HUES6 (cell line): ENCODE data around the gene CAPS.
A peak's percentile ranks its signal among the peaks of the same experiment; 100 is the strongest.

Experiments used
- H3K27ac ChIP-seq: 2 replicates; pipeline ENCODE4 v1.7.0; 2013; ENCODE audit warnings: low read depth, mild to moderate bottlenecking, low read length, inconsistent platforms
- H3K27me3 ChIP-seq: 2 replicates; pipeline ENCODE4 v1.6.1; 2013; ENCODE audit warnings: low read length; ENCODE audit not compliant: control insufficient read depth, insufficient read depth
- H3K36me3 ChIP-seq: 2 replicates; pipeline ENCODE4 v1.6.1; 2013; ENCODE audit warnings: low read length; ENCODE audit not compliant: control insufficient read depth, insufficient read depth
- H3K4me1 ChIP-seq: 2 replicates; pipeline ENCODE4 v1.6.1; 2013; ENCODE audit warnings: low read length; ENCODE audit not compliant: control insufficient read depth, insufficient read depth
- H3K4me3 ChIP-seq: 2 replicates; pipeline ENCODE4 v1.5.1; 2013; ENCODE audit warnings: low read depth, low read length
- H3K9ac ChIP-seq: one replicate; pipeline ENCODE4 v1.6.1; 2013; ENCODE audit warnings: mild to moderate bottlenecking, low read length
- H3K9me3 ChIP-seq: 2 replicates; pipeline ENCODE4 v1.6.1; 2013; ENCODE audit warnings: low read depth, low read length; ENCODE audit not compliant: control insufficient read depth, insufficient read depth

CAPS gene

DNA sequence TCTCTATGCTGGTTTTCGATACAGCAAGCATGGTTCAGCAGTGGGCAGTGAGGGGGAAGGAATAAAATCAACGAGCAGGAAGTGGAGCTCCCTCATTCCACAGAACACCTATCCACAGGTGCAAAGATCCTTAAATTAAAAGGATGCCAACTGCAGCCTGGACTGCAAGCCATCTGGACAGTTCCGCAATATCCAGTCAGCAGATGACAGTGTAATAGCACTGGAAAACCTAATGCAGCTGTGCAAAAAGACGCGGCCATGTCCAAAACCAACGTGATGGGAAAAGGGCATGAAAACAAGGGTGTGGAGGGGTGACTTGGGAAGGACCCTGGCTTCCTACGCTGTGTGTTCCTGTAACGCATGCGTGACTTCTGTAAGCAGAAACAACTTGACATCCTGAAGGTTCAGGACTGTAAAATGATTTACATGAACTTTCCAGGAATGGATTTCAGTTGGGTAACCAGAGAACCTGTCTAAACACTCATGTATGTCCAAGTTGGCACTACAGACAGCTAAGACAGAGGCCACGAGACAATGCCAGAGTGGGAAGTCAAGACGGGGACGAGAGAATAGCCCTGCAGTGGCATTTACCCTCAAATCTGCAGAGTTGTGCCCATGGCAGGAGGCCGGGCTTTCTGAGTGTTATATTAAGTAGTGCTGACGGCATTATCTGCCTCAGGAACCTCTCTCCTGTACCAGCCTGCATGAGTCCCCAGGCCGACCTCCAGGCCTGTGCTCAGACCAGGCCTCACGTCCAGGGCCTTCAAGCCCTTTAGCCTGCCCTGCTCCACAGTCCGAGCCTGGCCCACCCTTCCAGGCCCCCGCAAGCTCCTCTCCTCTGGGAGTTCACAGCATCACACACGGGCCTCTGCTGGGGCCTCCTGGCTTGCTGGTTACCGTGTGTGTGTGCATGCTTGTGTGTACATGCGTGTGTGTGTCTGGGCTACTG lies 26.5 kb downstream of the CAPS start:
- Histone ChIP-seq H3K4me3 (no peak overlapping the region), H3K4me1 (peaks cover 13% of the 10 kb centered on the region; the same call in 1 of the 2 replicates), H3K9ac (no peak overlapping the region), H3K36me3 (peaks cover 57% of the 10 kb centered on the region), H3K27me3 (no peaks in the 10 kb centered on the region), H3K27ac (no peak overlapping the region), H3K9me3 (no peaks in the 10 kb centered on the region)

DNA sequence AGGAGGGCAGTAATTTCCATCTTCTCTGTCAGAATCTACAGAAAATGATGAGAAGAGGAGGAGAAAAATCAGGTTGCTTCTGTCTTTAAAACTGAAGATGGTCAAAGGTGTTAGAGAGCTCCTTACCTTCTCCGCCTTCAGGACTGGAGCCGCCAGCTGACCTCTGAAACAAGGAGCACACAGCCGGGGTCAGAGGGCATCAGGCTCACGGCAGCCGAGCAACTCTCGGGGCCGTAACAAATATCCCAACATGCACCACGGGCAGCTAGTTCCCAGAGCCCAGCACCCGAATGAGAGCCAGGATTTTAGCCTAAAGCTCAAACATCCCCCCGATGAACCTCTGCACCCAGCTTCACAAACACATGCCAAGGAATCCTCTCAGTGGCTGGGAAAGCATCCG lies 27.6 kb downstream of the CAPS start:
- no peak overlapping the region for H3K9ac ChIP-seq

DNA sequence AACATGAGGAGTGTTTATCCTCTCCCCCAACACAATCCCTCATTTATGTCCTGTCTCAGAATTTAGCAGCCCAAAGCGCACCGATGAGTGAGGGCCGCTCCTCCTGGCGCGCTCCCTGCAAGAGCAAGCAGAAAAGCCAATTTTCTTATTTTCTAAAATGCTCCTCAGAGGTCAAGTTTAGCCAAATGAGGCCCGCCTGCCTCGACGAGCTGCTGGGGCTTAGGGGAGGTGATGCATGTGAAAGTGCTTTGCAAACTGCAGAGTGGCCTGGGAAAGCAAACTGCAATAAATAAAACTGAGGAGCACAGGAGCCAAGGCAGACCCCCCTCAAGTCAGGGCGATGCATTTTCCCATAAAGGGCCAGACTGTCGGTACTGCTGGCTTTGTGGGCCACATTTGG lies 29.0 kb downstream of the CAPS start:
- no peak overlapping the region for H3K27ac ChIP-seq
- H3K4me3 ChIP-seq: no peak overlapping the region
- no peaks in the 10 kb centered on the region for H3K9me3 ChIP-seq
- H3K4me1 ChIP-seq: peaks cover 17% of the 10 kb centered on the region
- H3K27me3 ChIP-seq: no peaks in the 10 kb centered on the region
- H3K36me3 ChIP-seq: peaks cover 39% of the 10 kb centered on the region
- no peak overlapping the region for H3K9ac ChIP-seq

More for the DNA sequence above, 27.6 kb downstream of the CAPS start:
- Histone ChIP-seq H3K27ac (no peak overlapping the region), H3K27me3 (no peaks in the 10 kb centered on the region), H3K4me1 (peaks cover 13% of the 10 kb centered on the region; the same call in 1 of the 2 replicates), H3K4me3 (no peak overlapping the region), H3K36me3 (peaks cover 51% of the 10 kb centered on the region), H3K9me3 (no peaks in the 10 kb centered on the region)

DNA sequence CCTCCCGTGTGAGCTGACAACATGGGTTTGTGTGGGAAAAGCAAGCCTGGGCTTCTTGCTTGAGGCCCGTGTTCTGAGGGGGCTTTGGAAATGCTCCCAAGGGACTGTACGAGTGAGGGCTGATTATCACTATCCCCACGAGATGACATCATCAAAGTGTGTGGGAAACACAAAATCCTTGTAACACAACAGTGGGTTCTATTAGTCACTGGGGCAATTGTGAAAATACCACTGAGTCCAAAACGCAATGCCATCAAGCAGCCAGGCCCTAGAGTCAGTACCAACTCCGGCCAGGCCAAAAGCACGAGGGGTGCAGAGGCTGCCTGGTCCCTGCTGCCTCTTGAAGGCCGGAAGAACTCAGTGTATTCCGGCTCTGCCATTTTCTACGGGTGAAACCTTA lies 29.6 kb downstream of the CAPS start:
- Histone ChIP-seq H3K4me3 (no peak overlapping the region), H3K9ac (peak overlapping the region; percentile 3), H3K9me3 (no peaks in the 10 kb centered on the region), H3K4me1 (peaks cover 19% of the 10 kb centered on the region), H3K27ac (no peak overlapping the region), H3K27me3 (no peaks in the 10 kb centered on the region), H3K36me3 (peaks cover 38% of the 10 kb centered on the region)

DNA sequence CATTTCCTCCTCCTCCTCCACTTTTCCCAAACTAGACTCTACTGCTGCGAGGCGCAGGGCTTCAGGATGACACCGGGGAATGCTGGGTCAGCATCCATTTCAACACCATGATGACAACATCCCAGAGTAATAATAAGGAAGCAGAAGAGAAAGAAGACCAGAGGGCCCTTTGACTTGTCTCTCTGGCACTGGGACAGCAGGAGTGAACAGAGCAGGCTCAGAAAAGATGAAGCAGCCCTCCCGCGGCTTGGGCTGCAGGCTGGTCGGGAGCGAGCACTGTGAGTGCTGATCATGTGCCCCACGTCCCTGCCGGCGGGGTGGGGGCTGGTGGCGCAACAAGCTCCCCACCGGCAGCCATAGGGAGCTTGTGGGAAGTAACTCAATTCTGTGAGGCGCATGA lies 33.4 kb downstream of the CAPS start:
- H3K4me1 ChIP-seq: peaks cover 56% of the 10 kb centered on the region

DNA sequence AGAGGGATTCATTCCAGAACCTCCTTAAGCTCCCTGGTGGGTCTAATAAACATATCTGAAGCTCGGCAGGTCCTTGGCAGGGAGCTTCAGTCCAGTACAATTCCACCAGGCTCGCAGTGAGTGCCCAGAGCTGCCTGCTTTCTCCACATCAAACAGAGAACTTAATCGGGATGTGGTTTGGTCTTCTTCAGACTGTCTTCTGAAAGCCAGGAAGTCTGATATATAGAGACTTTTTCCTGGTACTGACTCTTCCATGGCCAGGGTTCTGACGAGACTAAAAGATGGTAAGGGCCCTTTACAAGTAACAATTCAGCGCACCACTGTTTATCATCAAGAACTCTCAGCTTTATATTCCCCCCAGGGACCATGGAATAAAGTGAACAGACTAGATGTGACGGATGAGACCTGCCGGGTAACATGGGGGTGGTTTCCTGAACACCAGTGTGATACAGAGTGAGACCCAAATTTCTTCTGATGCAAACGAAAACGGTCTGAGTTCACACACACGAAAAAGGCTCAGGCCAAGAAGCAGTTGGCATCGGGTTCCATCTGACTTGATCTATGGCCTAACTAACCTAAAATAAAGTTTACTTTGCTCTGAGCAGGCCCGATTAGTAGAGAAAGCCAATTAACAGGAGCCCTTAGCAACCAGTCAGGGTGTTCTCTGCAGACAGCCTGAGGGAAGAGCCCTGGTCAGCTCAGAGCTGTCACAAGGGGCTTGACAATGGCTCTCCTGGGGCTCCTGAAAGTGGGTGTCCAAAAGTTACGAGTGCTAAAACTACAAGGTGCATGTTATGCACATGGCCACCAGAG lies 34.9 kb downstream of the CAPS start:
- no peak overlapping the region for H3K27ac ChIP-seq
- H3K9me3 ChIP-seq: no peaks in the 10 kb centered on the region
- H3K4me3 ChIP-seq: no peak overlapping the region
- no peak overlapping the region for H3K9ac ChIP-seq
- H3K27me3 ChIP-seq: no peaks in the 10 kb centered on the region
- peaks cover 11% of the 10 kb centered on the region for H3K36me3 ChIP-seq
- peaks cover 58% of the 10 kb centered on the region for H3K4me1 ChIP-seq

More for the DNA sequence above, 33.4 kb downstream of the CAPS start:
- no peak overlapping the region for H3K27ac ChIP-seq
- H3K36me3 ChIP-seq: peaks cover 11% of the 10 kb centered on the region
- no peaks in the 10 kb centered on the region for H3K27me3 ChIP-seq
- H3K4me3 ChIP-seq: no peak overlapping the region
- H3K9me3 ChIP-seq: no peaks in the 10 kb centered on the region
- H3K9ac ChIP-seq: no peak overlapping the region

DNA sequence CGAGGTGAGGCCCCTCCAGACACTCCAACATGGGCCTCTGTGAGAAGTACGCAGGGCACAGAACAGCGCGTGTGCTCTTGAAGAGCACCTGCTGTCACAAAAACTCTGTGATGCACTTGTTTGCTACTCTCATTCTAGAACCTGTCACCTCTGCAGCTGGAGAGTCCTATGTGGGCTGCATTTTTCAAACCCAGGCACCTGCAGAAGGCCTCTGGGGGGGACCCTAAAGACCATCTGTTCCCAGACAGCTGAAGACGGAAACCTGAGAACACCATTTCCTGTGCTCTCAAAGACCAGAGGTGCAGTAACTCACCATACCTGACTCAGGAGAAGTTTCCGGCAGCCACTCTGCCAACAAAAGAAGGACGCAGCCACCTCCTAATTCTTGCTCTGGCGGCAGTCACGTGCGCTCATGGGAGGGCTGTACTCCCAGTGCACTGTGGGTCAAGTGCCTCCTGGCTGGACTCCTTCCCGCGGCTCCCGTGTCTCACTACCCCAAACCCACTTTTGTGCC lies 35.8 kb downstream of the CAPS start:
- peaks cover 67% of the 10 kb centered on the region for H3K4me1 ChIP-seq
- H3K4me3 ChIP-seq: no peak overlapping the region
- no peaks in the 10 kb centered on the region for H3K27me3 ChIP-seq
- peaks cover 11% of the 10 kb centered on the region for H3K36me3 ChIP-seq
- H3K9ac ChIP-seq: no peak overlapping the region
- no peak overlapping the region for H3K27ac ChIP-seq
- no peaks in the 10 kb centered on the region for H3K9me3 ChIP-seq

DNA sequence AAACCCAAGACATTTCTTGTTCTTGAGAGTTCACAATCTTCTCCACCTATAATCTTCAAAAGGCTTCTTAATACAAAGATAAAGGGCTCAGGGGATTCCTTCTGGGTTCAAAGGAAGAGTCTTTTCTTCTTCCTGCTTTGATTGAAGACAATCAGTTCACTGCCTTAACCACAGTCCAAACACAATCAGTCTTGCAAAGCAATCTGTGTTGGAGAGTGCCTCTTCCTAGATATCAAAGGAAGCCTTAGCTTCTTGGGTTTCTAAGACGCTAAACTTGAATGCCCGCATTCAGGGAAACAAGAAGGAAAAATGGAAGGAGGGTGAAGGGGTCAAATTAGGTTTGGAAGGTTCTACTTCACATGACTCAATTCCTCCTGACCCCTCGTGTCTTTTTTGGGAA lies 36.7 kb downstream of the CAPS start:
- H3K4me3 ChIP-seq: no peak overlapping the region
- no peak overlapping the region for H3K9ac ChIP-seq
- H3K27me3 ChIP-seq: no peaks in the 10 kb centered on the region
- peaks cover 74% of the 10 kb centered on the region for H3K4me1 ChIP-seq
- H3K36me3 ChIP-seq: peaks cover 7% of the 10 kb centered on the region
- no peak overlapping the region for H3K27ac ChIP-seq
- no peaks in the 10 kb centered on the region for H3K9me3 ChIP-seq

DNA sequence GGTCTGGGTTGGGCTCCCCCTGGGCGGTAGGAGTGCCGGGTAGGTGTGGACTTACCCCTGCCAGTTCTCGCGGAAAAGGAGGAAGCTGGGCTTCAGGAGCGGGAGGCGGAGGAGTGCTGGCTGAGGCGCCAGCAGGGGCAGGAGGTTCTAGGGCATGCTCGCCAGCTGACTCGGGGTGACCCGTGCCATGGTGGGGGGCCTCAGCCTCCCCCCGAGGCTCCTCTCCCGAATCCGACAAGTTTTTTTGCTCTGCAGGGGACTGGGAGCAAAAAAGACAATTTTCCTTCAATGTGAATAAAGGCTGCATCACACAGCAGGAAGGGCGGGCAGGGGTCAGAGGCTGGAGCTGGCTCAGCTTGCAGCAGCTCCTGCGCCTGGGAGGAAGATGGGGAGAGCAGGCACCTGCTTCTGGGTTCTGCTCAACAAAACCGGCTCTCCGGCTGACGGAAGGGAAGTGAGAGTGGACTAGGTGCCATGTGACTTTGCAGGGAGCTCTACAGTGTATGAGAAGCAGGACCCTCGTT lies 37.3 kb downstream of the CAPS start:
- H3K27ac ChIP-seq: no peak overlapping the region
- H3K9ac ChIP-seq: no peak overlapping the region

DNA sequence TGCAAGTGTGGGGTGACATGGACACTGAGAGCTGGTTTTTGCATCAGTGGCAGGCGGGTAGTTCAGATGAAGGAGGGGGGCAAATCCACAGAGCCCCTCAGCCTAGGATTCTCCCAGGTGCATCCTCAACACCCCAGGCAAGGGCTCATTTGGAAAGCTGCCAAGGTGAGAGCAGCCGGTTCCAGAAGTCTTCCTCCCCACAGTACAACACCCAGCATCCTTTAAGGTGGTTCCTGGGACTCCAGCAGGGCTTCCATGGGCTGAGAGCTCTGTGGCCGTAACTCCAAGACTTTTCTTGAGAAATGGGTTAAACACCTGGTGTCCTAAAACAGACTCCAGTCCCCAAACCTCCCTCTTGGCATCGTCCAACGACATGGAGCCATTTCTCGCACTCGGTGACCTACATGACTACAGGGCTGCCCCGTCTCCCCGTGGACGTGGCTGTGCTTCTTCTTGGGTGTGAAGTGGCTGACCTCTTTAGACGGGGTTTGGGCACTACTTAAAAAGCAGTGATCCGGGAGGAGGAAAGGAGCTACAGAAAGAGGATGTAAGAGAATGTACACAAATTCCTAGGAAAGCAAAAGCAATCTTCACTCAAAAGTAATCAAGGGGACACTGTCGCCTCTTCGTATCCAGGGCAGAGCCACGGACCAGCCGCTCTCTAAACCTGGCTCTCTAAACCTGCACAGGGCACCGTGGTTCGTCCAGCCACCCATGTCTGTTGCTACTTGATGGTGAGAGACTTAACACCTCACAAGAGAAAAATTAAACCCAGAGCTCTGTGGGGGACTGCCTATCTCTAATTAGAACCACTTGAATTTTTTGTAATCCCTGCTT lies 38.4 kb downstream of the CAPS start:
- Histone ChIP-seq H3K9ac (peak overlapping the region; percentile 32), H3K36me3 (peaks cover 4% of the 10 kb centered on the region; the same call in 1 of the 2 replicates), H3K27ac (peak overlapping the region; percentile 29; the same call in 1 of the 2 replicates), H3K27me3 (no peaks in the 10 kb centered on the region), H3K4me3 (peak overlapping the region; percentile 6; the same call in 1 of the 2 replicates), H3K4me1 (peaks cover 84% of the 10 kb centered on the region), H3K9me3 (no peaks in the 10 kb centered on the region)

More for the DNA sequence above, 37.3 kb downstream of the CAPS start:
- H3K9me3 ChIP-seq: no peaks in the 10 kb centered on the region
- no peak overlapping the region for H3K4me3 ChIP-seq
- no peaks in the 10 kb centered on the region for H3K27me3 ChIP-seq
- H3K36me3 ChIP-seq: peaks cover 4% of the 10 kb centered on the region; the same call in 1 of the 2 replicates
- peaks cover 77% of the 10 kb centered on the region for H3K4me1 ChIP-seq
